ENCODE data around the gene PSMA7.

Gene PSMA7

GRCh38 chr20:62171245-62171644 lies 28.1 kb upstream of the PSMA7 start:
- DNase-seq, result no peak

DNA sequence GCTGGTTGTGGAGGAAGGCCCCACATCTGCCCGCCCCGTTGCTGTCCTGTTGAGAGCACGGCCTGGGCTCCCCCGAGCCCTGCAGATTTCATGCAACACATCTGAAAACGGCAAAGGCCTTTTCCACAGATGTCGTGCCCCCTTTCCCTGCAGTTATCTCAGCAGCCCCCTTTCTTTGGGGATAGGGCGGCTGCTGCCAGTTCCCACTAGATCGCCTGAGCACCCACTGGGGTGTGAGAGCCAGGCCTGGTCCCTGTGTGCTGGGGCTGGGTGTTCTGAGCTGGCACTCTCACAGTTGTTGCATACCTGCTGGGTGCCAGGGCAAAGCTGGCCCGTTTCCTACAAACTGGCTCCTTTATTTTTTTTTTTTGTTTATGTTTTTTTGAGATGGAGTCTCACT lies 27.3 kb upstream of the PSMA7 start:
- no peak for DNase-seq

- no peak for DNase-seq
Observed at GRCh38 chr20:62168890-62169435, 25.8 kb upstream of the PSMA7 start.

GRCh38 chr20:62168061-62168460 lies 24.9 kb upstream of the PSMA7 start:
- DNase-seq, result no peak

GRCh38 chr20:62167474-62167873 lies 24.3 kb upstream of the PSMA7 start:
- no peak for DNase-seq

GRCh38 chr20:62165762-62166399 lies 22.7 kb upstream of the PSMA7 start:
- DNase-seq, result no peak

DNA sequence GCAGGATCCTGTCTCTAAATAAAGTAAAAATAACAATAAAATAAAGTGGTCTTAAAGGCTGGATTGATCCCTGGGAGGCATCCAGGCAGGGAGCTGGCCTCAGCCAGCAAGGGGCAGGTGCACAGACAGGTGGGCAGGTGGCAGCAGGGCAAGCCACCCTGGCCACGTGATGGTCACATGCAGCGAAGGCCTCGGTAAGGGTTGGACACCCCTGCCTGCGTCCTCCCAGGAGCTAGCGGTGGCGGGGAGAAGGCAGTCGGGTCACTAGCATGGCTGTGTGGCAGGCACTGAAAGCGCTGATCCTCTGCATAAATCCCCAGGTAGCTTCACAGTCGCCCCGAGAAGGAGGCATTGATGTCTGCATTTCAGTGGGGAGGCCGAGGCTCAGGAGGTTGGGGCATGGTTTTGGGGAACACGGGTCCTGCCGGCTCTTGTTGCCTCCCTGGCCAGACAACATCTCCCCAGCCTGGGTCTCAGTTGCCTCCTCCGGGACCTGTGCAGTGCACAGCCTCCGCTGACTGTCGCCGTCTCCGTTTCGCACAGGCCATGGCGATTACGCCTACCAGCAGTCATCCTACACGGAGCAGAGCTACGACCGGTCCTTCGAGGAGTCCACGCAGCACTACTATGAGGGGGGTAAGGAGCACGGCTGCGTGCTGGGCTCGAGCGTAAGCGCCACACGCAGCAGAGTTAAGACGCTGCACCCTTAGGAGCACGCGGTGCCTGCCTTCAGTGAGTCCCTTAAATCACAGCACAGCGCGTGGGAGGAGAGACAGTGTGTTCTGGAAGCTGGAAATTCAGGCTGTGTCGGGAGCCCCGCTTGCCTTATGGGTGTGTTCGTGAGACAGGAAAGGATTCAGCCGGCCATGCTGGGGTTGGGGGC lies 21.9 kb upstream of the PSMA7 start:
- DNase-seq, result no peak

DNA sequence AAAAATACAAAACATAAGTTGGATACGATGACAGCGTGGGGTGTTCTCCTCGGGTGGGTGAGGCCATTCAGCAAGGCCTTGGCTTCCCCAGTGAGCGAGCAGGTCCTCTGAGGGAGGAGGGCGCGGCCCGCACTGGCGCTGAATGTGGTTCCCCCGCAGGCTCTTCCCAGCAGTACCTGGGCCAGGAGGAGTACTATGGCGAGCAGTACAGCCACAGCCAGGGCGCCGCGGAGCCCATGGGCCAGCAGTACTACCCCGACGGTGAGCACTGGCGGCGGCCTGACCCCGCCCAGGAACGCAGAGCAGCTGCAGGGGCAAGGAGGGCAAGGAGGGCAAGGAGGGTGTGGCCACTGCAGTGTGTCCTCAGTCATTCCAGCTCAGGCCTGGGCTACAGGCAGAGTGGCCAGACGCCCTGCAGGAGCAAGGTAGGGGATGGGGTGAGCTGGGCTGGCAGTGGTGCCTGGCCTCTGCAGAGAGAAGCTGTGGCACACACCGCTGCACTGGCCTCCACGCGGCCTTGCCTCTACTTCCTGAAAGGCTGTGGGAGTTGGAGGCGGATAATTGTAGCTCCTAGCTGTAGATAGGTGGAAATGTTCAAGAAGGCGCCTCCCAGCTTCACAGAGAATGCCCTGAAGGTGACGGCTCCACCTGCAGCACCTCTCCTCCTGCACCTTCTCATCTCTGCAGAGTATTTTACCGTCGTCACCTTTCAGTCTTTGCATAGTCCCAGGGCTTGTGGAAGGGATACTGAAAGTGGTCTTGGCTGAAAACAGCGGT lies 21.0 kb upstream of the PSMA7 start:
- DNase-seq, result no peak

GRCh38 chr20:62163485-62163865 lies 20.3 kb upstream of the PSMA7 start:
- DNase-seq, result no peak

GRCh38 chr20:62162765-62163484 lies 19.7 kb upstream of the PSMA7 start:
- no peak for DNase-seq

- no peak for DNase-seq
Observed at GRCh38 chr20:62161347-62161746, 18.2 kb upstream of the PSMA7 start.

- DNase-seq, result no peak
Observed at GRCh38 chr20:62160876-62161275, 17.7 kb upstream of the PSMA7 start.

GRCh38 chr20:62160253-62160652 lies 17.1 kb upstream of the PSMA7 start:
- no peak for DNase-seq

DNA sequence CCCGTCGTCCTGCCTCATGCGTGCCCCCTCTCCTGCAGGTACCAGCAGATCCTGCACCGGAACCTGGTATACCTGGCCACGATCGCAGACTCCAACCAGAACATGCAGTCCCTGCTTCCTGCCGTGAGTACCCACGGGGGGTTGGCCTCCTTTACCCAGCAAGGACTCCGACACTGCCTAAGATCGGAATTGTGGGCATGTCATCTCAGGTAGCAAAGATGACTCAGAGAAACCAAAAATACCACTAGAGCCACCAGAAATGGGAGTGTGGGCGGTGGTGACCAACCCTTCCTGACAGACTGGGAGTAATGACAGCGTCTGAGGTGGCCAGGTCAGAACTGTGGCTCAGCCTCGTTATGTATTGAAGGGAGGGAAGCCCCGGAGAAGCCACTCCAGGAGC lies 16.6 kb upstream of the PSMA7 start:
- no peak for DNase-seq

DNA sequence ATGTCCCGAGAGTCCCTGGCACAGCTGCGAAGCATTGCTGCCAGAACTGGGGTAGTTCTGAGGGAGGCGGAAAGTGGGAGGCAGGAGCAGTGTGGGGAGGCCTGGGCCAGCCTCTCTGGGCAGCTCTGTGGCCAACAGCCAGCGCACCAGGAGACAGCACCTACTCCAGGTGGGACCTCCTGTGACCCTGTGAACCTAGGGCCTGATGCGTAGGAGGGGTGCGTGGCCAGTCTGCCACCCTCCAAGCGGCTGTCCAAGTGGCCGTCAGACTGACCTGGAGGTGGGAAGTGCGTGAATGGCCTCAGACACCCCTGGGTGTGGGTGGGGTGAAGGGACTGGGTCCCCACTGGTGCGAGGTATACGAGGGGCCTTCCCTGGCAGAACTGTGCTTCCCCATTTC lies 15.9 kb upstream of the PSMA7 start:
- no peak for DNase-seq

DNA sequence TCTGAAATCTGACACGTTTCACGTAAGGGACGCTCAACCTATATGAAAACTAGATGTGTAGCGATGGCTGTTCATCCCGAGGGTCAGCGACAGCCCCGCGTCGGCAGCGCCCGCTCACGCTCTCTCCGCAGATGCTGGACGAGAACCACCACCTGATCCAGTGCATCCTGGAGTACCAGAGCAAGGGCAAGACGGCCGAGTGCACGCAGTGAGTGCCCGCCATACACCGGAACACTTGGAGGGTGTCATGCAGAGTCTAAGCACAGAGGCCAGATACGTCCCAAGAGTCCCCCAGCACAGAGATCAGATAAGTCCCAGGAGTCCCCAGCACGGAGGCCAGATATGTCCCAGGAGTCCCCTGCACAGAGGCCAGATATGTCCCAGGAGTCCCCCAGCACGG lies 15.3 kb upstream of the PSMA7 start:
- DNase-seq, result no peak

GRCh38 chr20:62158088-62158400 lies 14.8 kb upstream of the PSMA7 start:
- DNase-seq, result no peak

GRCh38 chr20:62157387-62158087 lies 14.3 kb upstream of the PSMA7 start:
- DNase-seq, result no peak

- DNase-seq, result peak; percentile 73
Observed at GRCh38 chr20:62156592-62157386, 13.6 kb upstream of the PSMA7 start.

GRCh38 chr20:62156254-62156556 lies 13.0 kb upstream of the PSMA7 start:
- no peak for DNase-seq

- no peak for DNase-seq
Observed at GRCh38 chr20:62155428-62156253, 12.4 kb upstream of the PSMA7 start.

Measured in SHP77 (cell line).